Brain microvascular endothelial cell (primary cell): ENCODE data around the gene CHMP4A.

Source experiments
- DNase-seq: peaks from one replicate; pipeline ENCODE4 v3.0.0-alpha.2; 2020
- H3K27ac ChIP-seq: fragments of 250-450 bp; sonication (Bioruptor Pico); 2 replicates; pipeline ENCODE4 v1.5.1; 2020; ENCODE audit warnings: mild to moderate bottlenecking, moderate library complexity
- H3K27me3 ChIP-seq: fragments of 250-450 bp; sonication (Bioruptor Pico); replicated peaks from 2 replicates; pipeline ENCODE4 v1.5.1; 2020; ENCODE audit warnings: mild to moderate bottlenecking
- H3K36me3 ChIP-seq: fragments of 250-450 bp; sonication (Bioruptor Pico); replicated peaks from 2 replicates; pipeline ENCODE4 v1.5.1; 2020; ENCODE audit warnings: mild to moderate bottlenecking
- H3K4me3 ChIP-seq: 2 replicates; pipeline ENCODE4 v1.5.1; 2011; ENCODE audit warnings: low read depth, mild to moderate bottlenecking, control low read depth, low read length, moderate library complexity
- in situ Hi-C: cut with HindIII; loops from 2 replicates; pipeline ENCODE4 v1.10.0; 2017; ENCODE audit warnings: low sequenced_read_pairs, low pct_ligation_motif_present
- TF ChIP-seq, protein P1 (sequence below): IDR thresholded peaks from 2 replicates; pipeline ENCODE4 v1.5.1; 2011; ENCODE audit warnings: low read depth, mild to moderate bottlenecking, moderate library complexity, low read length, control low read depth, inconsistent platforms; ENCODE audit errors: missing control alignments

CHMP4A gene

DNA sequence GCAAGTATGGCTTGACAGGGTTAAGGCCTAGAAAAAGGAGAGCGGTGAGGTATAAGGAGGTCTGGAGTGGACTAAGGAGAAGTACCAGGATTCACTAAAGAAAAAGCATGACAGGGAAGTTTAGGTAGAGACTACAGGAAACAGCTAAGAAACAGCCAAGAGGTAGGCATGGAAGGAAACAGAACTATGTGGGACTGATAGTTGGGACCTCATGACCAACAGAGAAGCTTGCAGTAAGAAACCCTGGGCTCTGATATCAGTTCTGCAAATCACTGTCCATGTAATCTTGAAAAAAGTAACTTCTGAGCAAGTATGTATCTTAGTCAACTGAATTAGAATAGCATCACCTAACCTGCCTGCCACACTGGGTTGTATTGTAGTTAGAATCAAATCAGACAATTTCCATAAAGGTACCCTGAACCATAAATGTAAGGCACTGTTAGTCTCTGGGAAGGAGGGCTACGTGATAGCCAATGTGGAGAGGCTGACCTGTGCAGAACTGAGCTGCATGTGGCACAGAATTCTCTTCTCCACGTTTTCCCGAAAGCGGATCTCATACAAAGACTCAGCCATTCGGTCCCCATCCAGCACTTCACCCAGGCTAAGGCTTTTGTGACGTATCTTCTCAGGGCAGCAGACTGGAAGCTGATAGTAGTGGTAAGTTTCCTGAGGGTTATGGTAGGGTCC, 19.0 kb downstream of the CHMP4A start:
- no peak for DNase-seq
- Histone ChIP-seq H3K36me3 (peaks cover 24% of the 10 kb centered on the region), H3K27ac (no peak overlapping the region), H3K4me3 (peak overlapping the region; percentile 80), H3K27me3 (no peaks in the 10 kb centered on the region)
- TF ChIP-seq, protein P1, sequence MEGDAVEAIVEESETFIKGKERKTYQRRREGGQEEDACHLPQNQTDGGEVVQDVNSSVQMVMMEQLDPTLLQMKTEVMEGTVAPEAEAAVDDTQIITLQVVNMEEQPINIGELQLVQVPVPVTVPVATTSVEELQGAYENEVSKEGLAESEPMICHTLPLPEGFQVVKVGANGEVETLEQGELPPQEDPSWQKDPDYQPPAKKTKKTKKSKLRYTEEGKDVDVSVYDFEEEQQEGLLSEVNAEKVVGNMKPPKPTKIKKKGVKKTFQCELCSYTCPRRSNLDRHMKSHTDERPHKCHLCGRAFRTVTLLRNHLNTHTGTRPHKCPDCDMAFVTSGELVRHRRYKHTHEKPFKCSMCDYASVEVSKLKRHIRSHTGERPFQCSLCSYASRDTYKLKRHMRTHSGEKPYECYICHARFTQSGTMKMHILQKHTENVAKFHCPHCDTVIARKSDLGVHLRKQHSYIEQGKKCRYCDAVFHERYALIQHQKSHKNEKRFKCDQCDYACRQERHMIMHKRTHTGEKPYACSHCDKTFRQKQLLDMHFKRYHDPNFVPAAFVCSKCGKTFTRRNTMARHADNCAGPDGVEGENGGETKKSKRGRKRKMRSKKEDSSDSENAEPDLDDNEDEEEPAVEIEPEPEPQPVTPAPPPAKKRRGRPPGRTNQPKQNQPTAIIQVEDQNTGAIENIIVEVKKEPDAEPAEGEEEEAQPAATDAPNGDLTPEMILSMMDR = no peak
- in situ Hi-C loops = no loop called here

DNA sequence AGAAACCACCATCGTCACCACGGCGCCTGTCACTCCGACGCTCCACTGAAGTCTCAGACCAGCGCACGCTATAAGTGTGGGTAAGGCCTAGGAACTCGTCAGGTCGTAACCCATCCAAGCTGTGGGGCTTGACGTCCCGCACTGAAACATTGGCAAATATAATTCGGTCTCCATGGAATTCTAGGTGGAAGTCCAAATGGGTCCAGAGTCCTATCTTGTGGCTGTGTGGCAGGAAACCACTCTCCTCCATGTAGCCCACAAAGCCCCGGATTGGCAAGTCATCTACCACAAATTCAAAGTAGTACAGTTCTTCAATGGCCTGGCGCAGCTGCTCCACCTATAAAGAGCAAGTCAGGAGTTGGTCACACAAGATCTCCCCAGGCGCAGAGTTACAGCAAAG, 20.4 kb downstream of the CHMP4A start:
- DNase-seq = no peak
- Histone ChIP-seq H3K36me3 (peaks cover 24% of the 10 kb centered on the region), H3K4me3 (no peak overlapping the region), H3K27ac (no peak overlapping the region), H3K27me3 (no peaks in the 10 kb centered on the region)
- TF ChIP-seq, protein P1 = no peak
- in situ Hi-C loops = no loop called here

DNA sequence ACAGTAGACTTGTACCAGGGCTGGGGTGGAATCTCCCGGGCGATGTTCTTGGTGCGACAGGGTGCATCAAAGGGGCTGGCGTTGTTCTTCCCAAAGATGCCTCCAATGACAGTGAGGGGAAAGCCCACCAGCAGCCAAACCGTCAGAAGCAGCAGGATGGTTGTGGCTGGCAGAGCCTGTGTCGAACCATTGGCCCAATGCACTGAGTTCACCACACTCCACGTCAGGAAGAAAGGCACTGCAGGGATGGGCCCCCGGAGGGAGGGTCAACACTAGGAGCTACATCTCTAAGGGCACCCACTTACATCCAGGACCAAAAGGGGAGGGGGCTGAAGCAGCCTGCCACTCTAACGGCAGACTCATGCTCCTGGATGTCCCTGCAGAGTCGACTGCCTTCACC, 22.9 kb downstream of the CHMP4A start:
- Histone ChIP-seq H3K27me3 (no peaks in the 10 kb centered on the region), H3K4me3 (no peak overlapping the region), H3K27ac (no peak overlapping the region), H3K36me3 (peaks cover 40% of the 10 kb centered on the region)
- TF ChIP-seq, protein P1 = no peak
- in situ Hi-C loops = no loop called here
- DNase-seq = no peak

DNA sequence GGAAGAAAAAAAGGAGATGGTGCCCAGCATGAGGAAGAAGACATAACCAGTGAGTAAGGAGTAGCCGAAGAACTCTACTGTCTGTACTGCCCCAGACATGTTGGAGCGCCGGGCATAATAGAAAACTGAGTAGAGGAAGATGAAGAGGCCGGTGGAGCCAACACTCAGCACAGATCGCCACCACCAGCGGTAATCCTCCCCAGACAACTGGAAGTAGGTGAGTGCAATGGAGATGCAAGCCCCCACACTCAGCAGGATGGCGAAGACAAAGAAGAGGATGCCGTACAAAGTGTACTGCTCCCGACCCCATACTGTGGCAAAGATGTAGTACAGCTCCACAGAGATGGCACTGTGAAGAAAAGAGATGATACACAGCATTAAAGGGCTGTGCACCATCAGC, 23.8 kb downstream of the CHMP4A start:
- H3K4me3 ChIP-seq = no peak overlapping the region
- peaks cover 46% of the 10 kb centered on the region for H3K36me3 ChIP-seq
- H3K27me3 ChIP-seq = no peaks in the 10 kb centered on the region
- TF ChIP-seq, protein P1 = no peak
- in situ Hi-C loops = no loop called here
- no peak overlapping the region for H3K27ac ChIP-seq
- DNase-seq = no peak

DNA sequence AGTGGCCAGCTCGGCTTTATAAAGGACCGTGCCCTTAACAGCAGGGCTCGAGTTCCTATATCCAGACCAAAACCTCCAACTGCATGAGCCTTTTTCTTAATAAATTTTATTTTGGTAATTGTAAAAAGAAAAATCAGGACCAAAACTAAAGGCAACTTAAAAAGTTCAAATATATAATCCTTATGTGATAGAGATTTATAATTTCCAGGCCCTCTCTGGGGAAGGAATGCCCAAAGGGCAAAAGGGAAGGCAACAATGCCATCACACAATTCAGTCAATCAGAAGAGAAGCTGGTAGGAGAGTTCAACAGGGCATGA, 24.3 kb downstream of the CHMP4A start:
- Histone ChIP-seq H3K27ac (no peak overlapping the region), H3K36me3 (peaks cover 49% of the 10 kb centered on the region)
- in situ Hi-C loops = no loop called here

More for the DNA sequence above, 24.3 kb downstream of the CHMP4A start:
- DNase-seq = no peak
- TF ChIP-seq, protein P1 = no peak
- peak overlapping the region; percentile 27 for H3K4me3 ChIP-seq
- H3K27me3 ChIP-seq = no peaks in the 10 kb centered on the region
